Vagina (tissue), 2 donors: ENCODE measurements around the gene HMCN1. TPM values are rescaled to one million over a fixed set of nuclear protein-coding genes. Genes with fewer than 3 reads are reported as not detected.

Source experiments
- DNase-seq, 2 donors: peaks; one replicate each; pipeline ENCODE4 v3.0.0-alpha.2; 2017; ENCODE audit errors: extremely low spot score in 2 of 2
- H3K27ac ChIP-seq: fragments of 200-600 bp; sonication (generic); one replicate; pipeline ENCODE4 v1.5.1; 2019
- H3K27me3 ChIP-seq: fragments of 200-600 bp; sonication (generic); one replicate; pipeline ENCODE4 v1.5.1; 2019
- H3K36me3 ChIP-seq, 2 donors: fragments of 200-600 bp; sonication (generic); one replicate each; pipeline ENCODE4 v1.5.1; 2017 to 2019
- H3K4me1 ChIP-seq: fragments of 200-600 bp; sonication (generic); one replicate; pipeline ENCODE4 v1.5.1; 2019
- H3K4me3 ChIP-seq, 2 donors: fragments of 200-600 bp; sonication (generic); 1 replicate in 1 of 2; 2 replicates in 1 of 2; pipeline ENCODE4 v1.5.1; 2016 to 2019
- H3K9me3 ChIP-seq: fragments of 200-600 bp; sonication (generic); one replicate; pipeline ENCODE4 v1.5.1; 2019
- POLR2A ChIP-seq, 2 donors: fragments of 450-650 bp; IDR thresholded peaks; one replicate each; pipeline ENCODE4 v1.6.1; 2017; ENCODE audit warnings: antibody characterized with exemption in 2 of 2, mild to moderate bottlenecking in 2 of 2, moderate library complexity in 2 of 2
- POLR2AphosphoS5 ChIP-seq, 2 donors: sonication (generic); formaldehyde crosslinking; IDR thresholded peaks; one replicate each; pipeline ENCODE4 v1.9.0; 2017; ENCODE audit warnings: antibody characterized with exemption in 2 of 2, mild to moderate bottlenecking in 2 of 2, low read depth in 1 of 2; ENCODE audit not compliant: insufficient read depth in 1 of 2
- intact Hi-C: fragments of 100-400 bp; cut with DNase I; formaldehyde crosslinking; loops from one replicate; pipeline ENCODE4 v1.15.1; 2023
- total RNA-seq: library from RNA; depleted of rRNA; stranded (reverse); fragments of >200 nt; gene quantifications from one replicate; pipeline ENCODE4 v1.2.3, GENCODE V29; 2016
- TF ChIP-seq, protein P1 (sequence below), 3 experiments: fragments of 450-650 bp in 2 of 3; fragments of 200-600 bp in 1 of 3; sonication (generic) in 1 of 3; IDR thresholded peaks; one replicate each; pipeline ENCODE4 v1.5.1; 2017 to 2019; ENCODE audit warnings: antibody characterized with exemption in 3 of 3, mild to moderate bottlenecking in 2 of 3, moderate library complexity in 2 of 3

HMCN1 gene
- total RNA-seq, 1 donor from 2014 or later = 10.6 TPM

DNA sequence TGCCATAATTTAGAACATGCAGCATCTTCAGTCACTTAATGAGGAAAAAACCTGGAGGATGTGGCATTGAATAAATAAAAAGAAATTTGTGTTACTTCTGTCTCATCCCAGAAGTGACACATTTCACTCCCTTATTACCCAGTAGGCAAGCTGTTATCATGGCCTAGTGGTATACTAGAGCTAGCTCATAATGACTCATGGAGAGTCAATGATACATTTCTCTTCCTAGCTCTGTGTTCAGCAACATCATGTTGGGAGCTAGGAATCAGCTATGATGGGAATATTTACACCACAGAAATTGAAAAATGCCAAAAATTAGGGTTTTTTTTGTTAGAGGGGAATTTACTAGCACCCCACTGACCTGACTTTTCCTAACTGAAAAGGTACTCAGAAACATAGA is 182.7 kb downstream of the HMCN1 start:
- DNase-seq = no peak
- TF ChIP-seq POLR2AphosphoS5 (IDR thresholded peaks at IDR 0.05; ENCODE audit: insufficient read depth in 1 of 2, low read depth in 1 of 2) (no peak), POLR2A (IDR thresholded peaks at IDR 0.05) (no peak)
- TF ChIP-seq, protein P1, sequence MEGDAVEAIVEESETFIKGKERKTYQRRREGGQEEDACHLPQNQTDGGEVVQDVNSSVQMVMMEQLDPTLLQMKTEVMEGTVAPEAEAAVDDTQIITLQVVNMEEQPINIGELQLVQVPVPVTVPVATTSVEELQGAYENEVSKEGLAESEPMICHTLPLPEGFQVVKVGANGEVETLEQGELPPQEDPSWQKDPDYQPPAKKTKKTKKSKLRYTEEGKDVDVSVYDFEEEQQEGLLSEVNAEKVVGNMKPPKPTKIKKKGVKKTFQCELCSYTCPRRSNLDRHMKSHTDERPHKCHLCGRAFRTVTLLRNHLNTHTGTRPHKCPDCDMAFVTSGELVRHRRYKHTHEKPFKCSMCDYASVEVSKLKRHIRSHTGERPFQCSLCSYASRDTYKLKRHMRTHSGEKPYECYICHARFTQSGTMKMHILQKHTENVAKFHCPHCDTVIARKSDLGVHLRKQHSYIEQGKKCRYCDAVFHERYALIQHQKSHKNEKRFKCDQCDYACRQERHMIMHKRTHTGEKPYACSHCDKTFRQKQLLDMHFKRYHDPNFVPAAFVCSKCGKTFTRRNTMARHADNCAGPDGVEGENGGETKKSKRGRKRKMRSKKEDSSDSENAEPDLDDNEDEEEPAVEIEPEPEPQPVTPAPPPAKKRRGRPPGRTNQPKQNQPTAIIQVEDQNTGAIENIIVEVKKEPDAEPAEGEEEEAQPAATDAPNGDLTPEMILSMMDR (IDR thresholded peaks at IDR 0.05) = no peak
- Histone ChIP-seq H3K4me1 (no peaks in the 10 kb centered on the region), H3K36me3 (no peaks in the 10 kb centered on the region), H3K27me3 (no peaks in the 10 kb centered on the region), H3K27ac (no peak overlapping the region), H3K4me3 (no peak overlapping the region), H3K9me3 (no peaks in the 10 kb centered on the region)
- intact Hi-C loops = no loop called here

DNA sequence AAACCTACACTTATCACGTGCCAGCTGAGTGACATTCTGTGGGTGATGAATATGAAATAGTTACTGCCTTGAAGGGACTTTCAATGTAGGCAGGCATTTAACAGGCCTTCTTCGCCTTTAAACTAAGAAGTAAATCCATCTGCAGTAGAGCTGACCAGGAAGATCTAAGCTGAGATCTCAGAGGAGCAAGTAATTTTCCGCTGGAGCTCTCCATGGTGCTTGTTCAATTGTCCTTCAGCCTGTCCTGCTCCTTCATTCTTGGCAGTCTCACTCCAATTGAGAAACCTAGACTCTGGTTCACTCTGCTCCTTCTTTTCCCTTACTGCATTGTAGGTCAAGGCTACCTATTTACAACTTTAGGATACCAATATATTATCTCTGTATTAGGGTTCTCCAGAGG is 183.5 kb downstream of the HMCN1 start:
- no peak for DNase-seq

GRCh38 chr1:185920602-185921001 is 186.4 kb downstream of the HMCN1 start:
- no peak for DNase-seq
- intact Hi-C loops = no loop called here
- TF ChIP-seq, protein P1 (IDR thresholded peaks at IDR 0.05) = no peak
- TF ChIP-seq POLR2AphosphoS5 (IDR thresholded peaks at IDR 0.05; ENCODE audit: insufficient read depth in 1 of 2, low read depth in 1 of 2) = no peak
- no peak for TF ChIP-seq POLR2A (IDR thresholded peaks at IDR 0.05)
- H3K27ac ChIP-seq = no peak overlapping the region
- no peaks in the 10 kb centered on the region for H3K36me3 ChIP-seq
- H3K4me3 ChIP-seq = no peak overlapping the region
- no peaks in the 10 kb centered on the region for H3K9me3 ChIP-seq
- no peaks in the 10 kb centered on the region for H3K27me3 ChIP-seq
- H3K4me1 ChIP-seq = no peaks in the 10 kb centered on the region

More for the DNA sequence above, 183.5 kb downstream of the HMCN1 start:
- Histone ChIP-seq H3K27ac (no peak overlapping the region), H3K9me3 (no peaks in the 10 kb centered on the region), H3K27me3 (no peaks in the 10 kb centered on the region), H3K4me3 (no peak overlapping the region), H3K36me3 (no peaks in the 10 kb centered on the region), H3K4me1 (no peaks in the 10 kb centered on the region)
- intact Hi-C loops = no loop called here
- TF ChIP-seq POLR2A (IDR thresholded peaks at IDR 0.05) = no peak
- TF ChIP-seq, protein P1 (IDR thresholded peaks at IDR 0.05) = no peak
- TF ChIP-seq POLR2AphosphoS5 (IDR thresholded peaks at IDR 0.05; ENCODE audit: insufficient read depth in 1 of 2, low read depth in 1 of 2) = no peak

- no peak for DNase-seq
- Histone ChIP-seq H3K4me3 (no peak overlapping the region), H3K36me3 (no peaks in the 10 kb centered on the region), H3K27me3 (no peaks in the 10 kb centered on the region), H3K27ac (no peak overlapping the region), H3K4me1 (no peaks in the 10 kb centered on the region), H3K9me3 (no peaks in the 10 kb centered on the region)
- TF ChIP-seq POLR2AphosphoS5 (IDR thresholded peaks at IDR 0.05; ENCODE audit: insufficient read depth in 1 of 2, low read depth in 1 of 2) = no peak
- no peak for TF ChIP-seq POLR2A (IDR thresholded peaks at IDR 0.05)
- TF ChIP-seq, protein P1 (IDR thresholded peaks at IDR 0.05) = no peak
- intact Hi-C loops = no loop called here
These were observed 187.4 kb downstream of the HMCN1 start for GRCh38 chr1:185921636-185922035.

GRCh38 chr1:185926588-185926987 is 192.4 kb downstream of the HMCN1 start:
- DNase-seq = no peak
- Histone ChIP-seq H3K4me1 (no peaks in the 10 kb centered on the region), H3K27ac (no peak overlapping the region), H3K27me3 (no peaks in the 10 kb centered on the region), H3K9me3 (no peaks in the 10 kb centered on the region), H3K36me3 (no peaks in the 10 kb centered on the region), H3K4me3 (no peak overlapping the region)
- intact Hi-C loops = no loop called here
- TF ChIP-seq, protein P1 (IDR thresholded peaks at IDR 0.05) = no peak
- TF ChIP-seq POLR2AphosphoS5 (IDR thresholded peaks at IDR 0.05; ENCODE audit: insufficient read depth in 1 of 2, low read depth in 1 of 2) (no peak), POLR2A (IDR thresholded peaks at IDR 0.05) (no peak)
